ACHN (cell line): ENCODE measurements around the gene ADK.
"Not testable (repeated sequence)": the region's sequence is repeated elsewhere in the genome, so short reads cannot be mapped to it uniquely, and the experiment has no call there.

Source experiments
- DNase-seq: peaks from one replicate; pipeline ENCODE4 v3.0.0-alpha.2; 2015
- in situ Hi-C: cut with HindIII; loops from 2 replicates; pipeline ENCODE4 v1.10.0; 2017; ENCODE audit warnings: low sequenced_read_pairs, low pct_ligation_motif_present, low pct_unique_long_range_greater_than_20kb

Gene ADK

DNA sequence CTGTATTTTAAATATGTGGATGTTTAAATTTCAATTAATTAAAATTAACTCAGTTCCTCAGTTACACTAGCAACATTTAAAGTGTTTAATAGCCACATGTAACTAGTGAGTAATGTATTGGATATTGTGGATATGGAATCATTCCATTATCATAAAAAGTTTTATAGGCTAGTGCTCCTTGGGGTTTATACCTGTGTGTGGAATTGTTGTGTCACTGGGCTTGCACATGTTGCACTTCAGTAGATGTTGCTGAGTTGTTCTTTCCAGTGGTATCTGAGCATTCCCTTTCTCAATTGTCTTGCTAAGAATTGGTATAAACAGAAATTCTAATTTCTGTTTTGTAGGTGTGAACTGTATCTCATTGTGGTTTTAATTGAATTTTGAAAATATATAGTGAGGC, 113.0 kb downstream of the ADK start:
- no peak for DNase-seq
- in situ Hi-C loops = loop anchor here (25.0 kb wide), 1 partner anchor 748 kb away; no protein-coding TSS in a partner anchor

DNA sequence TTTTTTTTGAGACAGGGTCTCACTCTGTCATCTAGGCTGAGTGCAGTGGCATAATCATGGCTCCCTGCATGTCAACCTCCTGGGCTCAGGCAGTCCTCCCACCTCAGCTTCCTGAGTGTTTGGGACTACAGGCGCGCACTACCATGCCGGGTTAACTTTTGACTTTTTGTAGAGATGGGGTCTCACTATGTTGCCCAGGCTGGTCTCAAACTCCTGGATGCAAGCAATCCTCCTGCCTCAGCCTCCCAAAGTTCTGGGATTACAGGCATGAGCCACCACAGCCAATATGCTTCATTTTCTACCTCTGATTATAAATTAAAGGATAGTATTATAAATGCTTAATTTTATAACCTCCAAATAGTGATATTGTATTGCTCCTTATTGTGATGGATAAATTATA, 121.3 kb downstream of the ADK start:
- no peak for DNase-seq
- in situ Hi-C loops = loop anchor here (25.0 kb wide), 1 partner anchor 740 kb away; no protein-coding TSS in a partner anchor

DNA sequence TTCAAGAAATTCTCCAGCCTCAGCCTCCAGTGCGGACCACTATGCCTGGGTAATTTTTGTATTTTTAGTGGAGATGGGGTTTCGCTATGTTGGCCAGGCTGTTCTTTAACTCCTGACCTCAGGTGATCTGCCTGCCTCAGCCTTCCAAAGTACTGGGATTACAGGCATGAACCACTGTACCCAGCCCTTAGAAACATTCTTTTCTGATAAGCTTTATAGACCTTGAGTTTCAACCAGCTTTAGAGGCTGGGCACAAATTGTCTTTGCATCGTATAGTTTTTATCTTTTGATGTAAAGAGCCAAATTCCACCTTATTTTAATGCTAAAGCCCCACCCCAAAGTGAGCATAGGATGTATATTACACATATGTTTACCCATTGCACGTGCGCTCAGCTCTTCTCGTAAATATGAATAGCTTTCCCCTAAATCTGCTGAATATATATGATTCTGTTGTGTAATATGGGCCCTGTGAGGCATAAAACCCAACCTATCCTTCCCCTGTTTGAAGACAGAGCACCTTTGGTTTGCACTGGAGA, 124.8 kb downstream of the ADK start:
- DNase-seq = no peak
- in situ Hi-C loops = no loop called here

DNA sequence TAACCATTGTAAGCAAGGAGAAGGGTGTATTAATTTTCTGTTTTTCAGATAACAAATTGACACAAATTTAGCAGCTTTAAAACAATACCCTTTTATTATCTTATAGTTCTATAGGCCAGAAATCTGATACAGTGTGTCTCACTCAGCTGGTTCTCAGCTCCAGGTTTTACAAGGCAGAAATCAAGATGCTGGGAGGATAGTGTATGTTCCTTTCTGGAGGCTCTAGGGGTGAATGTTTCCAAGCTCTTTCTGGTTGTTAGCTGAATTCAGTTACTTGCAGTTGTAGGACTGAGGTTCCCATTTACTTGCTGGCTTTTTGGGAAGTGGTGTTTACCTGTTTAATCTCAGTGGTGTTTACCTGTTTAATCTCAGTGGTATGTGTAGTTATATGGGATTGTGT, 125.4 kb downstream of the ADK start:
- DNase-seq = no peak

DNA sequence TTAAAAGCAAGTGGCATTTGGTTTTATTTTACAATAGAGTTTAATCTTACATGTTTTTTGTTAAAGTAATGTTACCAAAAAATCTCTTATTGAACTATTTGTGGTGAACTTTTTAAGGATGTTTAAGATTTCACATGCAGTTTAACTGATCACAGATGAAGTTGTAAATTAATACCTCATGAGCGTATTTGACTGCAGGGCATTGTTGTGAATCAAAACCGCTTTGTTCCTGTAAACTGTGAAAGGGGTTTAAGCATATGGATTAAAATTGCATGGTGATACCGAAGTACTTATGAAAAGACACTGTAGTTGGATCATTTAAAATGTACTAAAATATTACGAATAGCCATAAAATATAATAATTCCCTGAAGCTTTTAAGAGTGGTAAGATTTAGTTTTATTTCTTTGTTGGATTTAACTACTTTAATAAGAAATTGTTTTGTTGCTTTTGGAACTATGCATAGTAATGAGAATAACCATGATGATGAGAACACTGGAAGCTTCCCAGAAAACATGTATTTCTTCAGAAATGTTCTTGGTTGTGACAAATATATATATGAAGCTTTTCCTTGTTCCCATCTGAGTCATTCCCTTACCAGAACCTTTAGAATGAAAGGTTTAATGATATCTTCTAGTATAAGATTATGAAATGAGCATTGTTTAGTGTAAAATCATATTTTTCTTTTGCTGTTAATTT, 131.3 kb downstream of the ADK start:
- in situ Hi-C loops = no loop called here
- DNase-seq = no peak

More for the DNA sequence above, 125.4 kb downstream of the ADK start:
- in situ Hi-C loops = no loop called here

DNA sequence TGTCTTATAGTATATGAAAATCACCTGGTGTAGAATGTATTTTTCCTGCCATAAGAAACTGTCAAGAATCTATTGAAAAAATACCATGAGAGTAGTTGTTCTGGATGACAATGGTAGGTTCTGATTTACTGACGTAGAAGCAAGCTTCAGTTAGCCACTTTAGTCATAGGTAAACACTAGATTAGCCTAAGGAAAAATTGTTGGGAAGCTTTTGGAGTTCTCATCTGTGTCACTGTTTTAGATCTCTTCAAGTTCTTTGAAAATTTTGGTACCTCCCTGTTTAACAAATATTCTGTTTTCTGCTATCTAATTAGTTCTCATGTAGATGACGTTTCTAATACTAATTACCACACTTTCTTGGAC, 131.8 kb downstream of the ADK start:
- DNase-seq = no peak
- in situ Hi-C loops = no loop called here

DNA sequence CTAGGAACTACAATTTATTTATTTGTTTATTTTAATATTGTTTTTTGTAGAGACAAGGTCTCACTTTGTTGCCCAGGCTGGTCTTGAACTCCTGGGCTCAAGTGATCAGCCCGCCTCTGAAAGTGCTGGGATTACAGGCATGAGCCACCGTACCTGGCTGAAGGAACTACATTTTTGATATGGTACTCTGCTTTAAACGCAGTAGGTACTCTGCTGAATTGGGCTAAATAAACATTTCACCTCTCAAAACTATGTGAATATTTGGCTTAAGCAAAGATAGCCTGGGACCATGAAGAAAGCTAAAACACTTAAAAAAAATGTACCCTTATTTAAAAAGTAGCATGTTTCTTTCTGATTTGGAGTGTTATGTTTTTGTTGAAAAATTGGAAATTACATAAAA, 138.2 kb downstream of the ADK start:
- no peak for DNase-seq
- in situ Hi-C loops = no loop called here

DNA sequence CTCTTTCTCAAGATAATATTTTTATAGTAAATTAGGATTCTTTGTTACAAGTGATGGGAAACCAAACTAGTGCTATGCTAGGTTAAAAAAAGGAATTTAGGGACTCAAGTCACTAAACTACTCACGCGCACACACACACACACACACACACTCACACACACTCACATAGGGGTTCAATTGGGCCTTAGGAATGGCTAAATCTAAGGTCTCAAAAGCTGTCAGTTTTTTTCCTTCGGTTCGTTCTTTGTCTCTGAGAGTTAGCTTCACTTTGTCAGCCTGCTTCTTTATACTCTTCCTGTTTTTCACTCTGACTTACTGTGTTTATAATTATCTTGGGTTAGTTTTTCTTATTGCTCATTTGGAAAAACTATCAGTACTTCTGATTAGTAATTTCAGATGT, 138.9 kb downstream of the ADK start:
- no peak for DNase-seq
- in situ Hi-C loops = no loop called here

DNA sequence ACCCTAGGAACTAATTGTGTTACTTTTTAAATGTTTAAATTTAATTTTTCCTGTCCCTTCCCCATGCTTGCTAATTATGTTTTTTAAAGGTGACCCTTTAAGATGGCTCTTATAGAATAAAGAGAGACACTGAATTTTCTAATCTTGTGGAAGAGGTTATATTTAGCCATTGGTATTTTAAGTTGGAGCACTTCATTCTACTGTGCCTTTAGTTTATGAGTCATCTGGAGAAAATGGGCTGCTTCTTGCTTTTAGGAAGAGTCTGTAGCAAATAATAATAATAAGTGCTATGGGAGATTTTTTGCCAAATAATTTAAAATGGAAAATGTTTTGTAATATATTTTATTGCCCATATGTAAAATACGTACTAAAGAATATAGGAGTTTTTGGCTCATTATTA, 139.7 kb downstream of the ADK start:
- in situ Hi-C loops = no loop called here
- no peak for DNase-seq

DNA sequence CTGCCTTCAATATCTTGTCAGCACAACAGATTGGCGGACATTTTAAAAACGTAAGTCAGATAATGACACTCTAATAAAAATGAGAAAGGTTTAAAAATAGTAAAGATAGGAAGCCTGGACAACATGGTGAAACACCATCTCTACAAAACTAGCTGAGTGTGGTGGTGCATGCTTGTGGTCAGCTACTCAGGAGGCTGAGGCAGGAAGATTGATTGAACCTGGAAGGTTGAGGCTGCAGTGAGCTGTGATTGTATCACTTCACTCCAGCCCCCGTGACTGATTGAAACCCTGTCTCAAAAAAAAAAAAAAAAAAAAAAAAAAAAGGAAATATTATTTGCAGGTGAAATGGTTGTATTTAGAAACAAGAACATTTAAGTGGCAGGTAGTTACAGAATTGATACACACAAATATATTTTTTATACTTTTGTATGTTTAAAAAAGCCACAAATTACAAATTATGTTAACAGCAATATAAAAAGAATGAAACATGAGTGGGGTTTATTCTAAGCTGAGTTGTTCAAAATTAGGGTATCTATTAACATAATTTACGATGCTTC, 141.9 kb downstream of the ADK start:
- DNase-seq = peak; percentile 18
- in situ Hi-C loops = no loop called here

DNA sequence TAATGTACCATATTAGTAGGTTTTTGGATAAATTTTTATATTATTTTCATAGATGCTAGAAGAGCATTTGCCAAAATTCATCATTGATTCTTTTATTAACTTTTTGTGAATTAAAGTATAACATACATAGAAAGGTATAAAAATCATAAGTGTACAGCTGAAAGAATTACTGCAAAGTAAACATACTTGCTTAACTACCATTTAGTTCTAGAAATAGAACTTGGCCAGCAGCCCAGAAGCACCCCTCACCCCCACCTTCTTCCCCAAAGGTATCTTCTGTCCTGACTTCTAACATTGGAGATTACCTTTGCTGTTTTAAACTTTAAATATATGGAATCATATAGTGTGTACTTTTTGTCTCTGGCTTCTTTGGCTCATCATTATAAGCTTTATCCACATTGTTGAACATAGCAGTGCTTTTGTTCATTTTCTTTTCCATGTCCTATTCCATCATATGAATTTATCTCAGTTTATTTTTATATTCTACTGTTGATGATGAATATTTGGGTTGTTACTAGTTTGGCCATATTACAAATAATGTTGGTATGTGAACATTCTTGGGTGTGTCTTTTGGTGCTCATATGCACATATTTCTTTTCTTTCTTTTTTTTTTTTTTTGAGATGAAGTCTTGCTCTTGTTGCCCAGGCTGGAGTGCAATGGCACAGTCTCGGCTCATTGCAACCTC, 142.8 kb downstream of the ADK start:
- DNase-seq = no peak
- in situ Hi-C loops = no loop called here

DNA sequence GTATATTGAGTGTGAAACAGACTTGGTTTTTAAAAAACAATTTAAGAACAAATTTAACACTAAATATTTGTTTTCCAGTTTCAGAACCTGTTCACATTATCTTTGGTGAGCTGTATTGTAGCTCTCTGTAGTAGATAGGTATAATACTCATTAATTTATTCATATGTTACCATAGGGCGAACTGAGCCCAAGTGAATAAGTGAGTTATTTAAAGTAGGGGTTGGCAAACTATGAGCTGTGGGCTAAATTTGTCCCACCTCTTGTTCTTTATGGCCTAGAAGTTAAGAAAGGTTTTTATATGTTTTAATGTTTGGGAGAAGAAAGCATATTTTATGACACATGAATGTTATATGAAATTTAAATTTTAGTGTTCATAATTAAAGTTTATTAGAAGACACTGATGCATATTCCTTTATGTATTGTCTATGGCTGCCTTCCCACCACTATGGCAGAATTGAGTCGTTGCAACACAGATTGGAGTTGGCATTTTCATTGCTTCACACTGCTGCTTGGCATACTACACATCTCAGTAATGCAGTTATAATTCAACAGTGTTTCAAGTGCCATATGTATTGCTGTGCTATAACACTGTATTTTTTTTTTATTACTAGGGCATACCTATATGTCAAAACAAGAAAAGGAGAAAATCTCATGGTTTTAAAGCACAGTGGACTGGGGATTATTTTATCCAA, 146.5 kb downstream of the ADK start:
- DNase-seq = no peak
- in situ Hi-C loops = no loop called here

DNA sequence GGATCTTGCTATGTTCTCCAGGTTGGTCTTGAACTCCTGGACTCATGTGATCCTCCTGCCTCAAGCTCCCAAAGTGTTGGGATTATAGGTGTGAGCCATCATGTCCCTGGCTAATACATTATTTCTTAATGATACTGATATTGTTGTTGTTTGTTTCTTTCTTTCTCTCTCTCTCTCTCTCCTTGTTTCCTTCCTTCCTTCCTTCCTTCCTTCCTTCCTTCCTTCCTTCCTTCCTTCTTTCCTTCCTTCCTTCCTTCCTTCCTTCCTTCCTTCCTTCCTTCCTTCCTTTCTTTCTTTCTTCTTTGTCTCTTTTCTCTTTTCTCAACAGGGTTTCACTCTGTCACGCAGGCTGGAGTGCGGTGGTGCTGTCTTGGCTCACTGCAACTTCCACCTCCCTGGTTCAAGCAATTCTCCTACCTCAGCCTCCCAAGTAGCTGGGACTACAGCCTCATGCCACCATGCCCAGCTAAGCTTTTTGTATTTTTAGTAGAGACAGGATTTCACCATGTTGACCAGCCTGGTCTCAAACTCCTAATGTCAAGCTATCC, 149.1 kb downstream of the ADK start:
- in situ Hi-C loops = not testable (repeated sequence)

DNA sequence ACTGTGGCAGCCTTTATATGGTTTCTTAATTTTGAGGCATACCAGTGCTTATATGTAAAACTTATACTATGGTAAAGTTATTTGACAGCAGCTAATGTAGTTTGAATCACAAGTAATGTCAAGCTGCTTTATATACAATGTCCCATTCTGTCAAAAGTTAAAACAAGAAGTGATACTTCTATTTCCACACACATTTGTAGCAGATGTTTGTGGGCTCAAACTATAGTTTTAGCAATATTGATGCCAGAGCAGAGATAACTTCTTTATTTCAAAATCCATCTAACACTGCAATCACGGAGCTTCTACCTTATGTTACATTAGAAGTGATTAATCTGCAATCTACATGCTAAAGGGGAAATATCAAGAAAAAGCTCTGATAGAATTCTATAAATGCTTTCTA, 149.6 kb downstream of the ADK start:
- DNase-seq = no peak
- in situ Hi-C loops = no loop called here

More for the DNA sequence above, 149.1 kb downstream of the ADK start:
- DNase-seq = not testable (repeated sequence)

DNA sequence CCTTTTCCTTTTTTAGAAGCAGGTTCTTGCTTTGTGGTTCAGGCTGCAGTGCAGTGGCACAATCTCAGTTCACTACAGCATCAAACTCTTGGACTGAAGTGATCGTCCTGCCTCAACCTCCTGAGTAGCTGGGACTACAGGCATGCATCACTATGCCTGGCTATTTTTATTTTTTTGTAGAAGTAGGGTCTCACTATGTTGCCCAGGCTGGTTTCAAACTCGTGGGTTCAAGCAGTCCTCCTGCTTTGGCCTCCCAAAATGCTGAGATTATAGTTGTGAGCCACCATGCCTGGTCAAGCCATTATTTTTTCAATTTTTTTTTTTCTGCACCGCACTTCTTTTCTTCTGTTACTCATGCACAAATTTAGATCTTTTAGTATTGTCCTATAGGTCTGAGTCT, 154.7 kb downstream of the ADK start:
- in situ Hi-C loops = no loop called here
- DNase-seq = no peak

DNA sequence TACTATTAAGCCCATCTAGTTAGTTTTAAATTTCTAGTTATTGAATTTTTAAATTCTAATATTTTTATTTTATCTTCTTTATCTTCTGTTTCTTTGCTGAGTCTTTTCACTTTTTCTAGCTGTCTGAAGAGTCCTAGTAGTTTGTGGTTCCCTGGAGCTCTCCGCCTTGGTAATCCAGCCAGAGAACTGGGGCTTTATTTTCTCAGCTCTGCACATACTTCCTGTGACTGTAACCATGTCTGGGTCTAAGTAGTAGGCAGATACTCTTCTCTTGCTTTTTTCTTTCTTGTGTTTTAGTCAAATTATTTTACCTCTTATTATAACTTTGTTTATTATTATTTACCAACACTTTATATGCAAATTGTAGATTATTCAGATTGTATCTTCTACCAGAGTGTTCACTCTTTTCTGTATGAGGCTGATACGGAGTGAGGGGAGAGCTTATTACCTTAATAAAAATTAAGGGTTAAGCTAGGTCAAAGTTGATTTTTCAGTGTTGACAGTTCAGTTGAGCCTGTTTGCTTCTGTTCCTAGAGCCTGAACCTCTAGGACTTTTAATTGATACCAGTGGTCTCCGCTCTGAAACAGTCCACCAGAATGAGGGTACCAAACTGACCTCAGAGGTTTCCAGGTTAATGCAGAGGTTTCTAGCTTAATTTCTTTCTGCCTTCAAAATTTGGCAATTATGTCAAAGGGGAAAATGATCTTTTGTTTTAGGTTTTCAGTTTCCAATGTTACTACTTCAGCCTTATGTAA, 155.4 kb downstream of the ADK start:
- no peak for DNase-seq
- in situ Hi-C loops = no loop called here

DNA sequence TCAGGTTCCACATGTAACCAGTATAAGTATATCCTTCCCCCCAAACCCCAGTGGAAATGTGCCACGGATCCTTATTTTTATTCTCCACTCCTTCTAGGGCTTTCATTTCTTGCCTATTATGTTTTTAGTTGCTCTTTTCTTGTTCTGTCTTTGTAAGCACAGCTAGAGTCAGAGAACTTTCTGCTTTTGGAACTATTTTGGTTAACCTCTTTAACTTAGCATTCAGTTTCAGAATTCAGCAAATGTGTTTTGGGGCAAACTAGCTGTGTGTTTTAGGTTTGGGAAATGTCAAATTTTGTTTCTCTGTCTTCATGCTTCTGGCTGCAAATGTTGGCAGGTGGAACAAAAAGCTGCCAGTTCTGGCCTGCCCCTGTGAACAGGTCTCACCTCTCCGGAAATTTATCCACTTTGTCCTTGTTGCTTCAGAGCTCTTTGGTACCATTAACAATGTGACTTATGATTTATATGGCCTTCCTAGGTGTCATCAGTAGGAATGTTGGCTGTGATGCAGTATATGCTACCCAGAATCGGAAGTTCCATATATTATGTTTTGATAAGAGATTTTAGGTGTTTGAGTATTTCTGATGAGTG, 156.1 kb downstream of the ADK start:
- in situ Hi-C loops = no loop called here
- no peak for DNase-seq

DNA sequence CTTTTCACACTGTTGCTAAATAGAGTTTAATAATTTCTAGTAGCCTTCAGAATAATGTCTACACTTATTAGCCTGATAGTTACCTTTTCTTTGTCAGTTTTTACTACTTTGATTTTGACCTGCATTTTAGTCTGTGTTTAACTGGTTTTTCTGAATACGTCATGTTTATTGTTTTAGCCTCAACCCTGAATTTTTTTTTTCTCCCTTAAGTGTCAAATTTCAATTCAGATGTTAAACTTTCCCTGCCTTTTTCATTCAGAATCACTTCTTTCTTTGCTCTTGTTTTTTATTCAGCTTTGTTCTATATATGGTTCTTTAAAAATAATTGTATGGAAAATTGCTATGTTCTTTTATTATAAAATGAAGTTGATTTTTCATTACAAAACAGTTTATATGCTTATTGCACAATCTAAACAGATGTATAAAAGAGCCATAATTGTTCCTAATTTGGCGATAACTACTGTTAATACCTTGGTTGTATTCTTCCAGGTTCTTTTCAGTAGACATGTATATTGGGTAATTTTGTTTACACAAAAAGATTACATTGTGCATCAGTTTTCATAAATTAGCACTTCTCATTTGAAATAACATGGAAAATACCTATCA, 159.7 kb downstream of the ADK start:
- DNase-seq = no peak
- in situ Hi-C loops = no loop called here
